HL-60 (cell line): Measurements from ENCODE around the gene JAK3.

ENCODE experiments used
- DNase-seq, 2 experiments: peaks; one replicate each; pipeline ENCODE4 v3.0.0-alpha.2; 2010 to 2020; ENCODE audit warnings: low read depth in 1 of 2, low spot score in 1 of 2
- H3K27ac ChIP-seq: fragments of 250-450 bp; sonication (Bioruptor Pico); replicated peaks from 2 replicates; pipeline ENCODE4 v1.5.1; 2020; ENCODE audit warnings: mild to moderate bottlenecking, moderate library complexity
- H3K27me3 ChIP-seq: fragments of 250-450 bp; sonication (Bioruptor Pico); 2 replicates; pipeline ENCODE4 v1.5.1; 2021; ENCODE audit warnings: mild to moderate bottlenecking, moderate library complexity; ENCODE audit not compliant: insufficient read depth, poor library complexity, severe bottlenecking
- H3K4me3 ChIP-seq: replicated peaks from 2 replicates; pipeline ENCODE4 v1.5.1; 2011; ENCODE audit warnings: mild to moderate bottlenecking, control low read depth, low read length; ENCODE audit not compliant: insufficient read depth
- CTCF ChIP-seq: IDR thresholded peaks from one replicate; pipeline ENCODE4 v1.5.1; 2011; ENCODE audit warnings: low read length, control low read depth, inconsistent platforms; ENCODE audit not compliant: insufficient read depth
- GABPA ChIP-seq: IDR thresholded peaks from 2 replicates; pipeline ENCODE4 v1.6.1; 2012; ENCODE audit warnings: low read depth
- POLR2AphosphoS5 ChIP-seq: IDR thresholded peaks from 2 replicates; pipeline ENCODE4 v1.6.1; 2012; ENCODE audit warnings: low read depth
- REST ChIP-seq: IDR thresholded peaks from 2 replicates; pipeline ENCODE4 v1.6.1; 2012; ENCODE audit warnings: low read depth; ENCODE audit not compliant: insufficient replicate concordance
- SPI1 ChIP-seq: IDR thresholded peaks from 2 replicates; pipeline ENCODE4 v1.6.1; 2012; ENCODE audit warnings: low read depth, mild to moderate bottlenecking, borderline replicate concordance

Gene JAK3

GRCh38 chr19:17846146-17846545 lies 1.6 kb downstream of the JAK3 start:
- no peak for TF ChIP-seq CTCF
- TF ChIP-seq GABPA = no peak
- no peak for TF ChIP-seq POLR2AphosphoS5
- TF ChIP-seq REST = no peak
- TF ChIP-seq SPI1 = no peak
- DNase-seq = no peak
- H3K27me3 ChIP-seq = no peaks in the 10 kb centered on the region
- no peak overlapping the region for H3K4me3 ChIP-seq
- H3K27ac ChIP-seq = no peak overlapping the region

DNA sequence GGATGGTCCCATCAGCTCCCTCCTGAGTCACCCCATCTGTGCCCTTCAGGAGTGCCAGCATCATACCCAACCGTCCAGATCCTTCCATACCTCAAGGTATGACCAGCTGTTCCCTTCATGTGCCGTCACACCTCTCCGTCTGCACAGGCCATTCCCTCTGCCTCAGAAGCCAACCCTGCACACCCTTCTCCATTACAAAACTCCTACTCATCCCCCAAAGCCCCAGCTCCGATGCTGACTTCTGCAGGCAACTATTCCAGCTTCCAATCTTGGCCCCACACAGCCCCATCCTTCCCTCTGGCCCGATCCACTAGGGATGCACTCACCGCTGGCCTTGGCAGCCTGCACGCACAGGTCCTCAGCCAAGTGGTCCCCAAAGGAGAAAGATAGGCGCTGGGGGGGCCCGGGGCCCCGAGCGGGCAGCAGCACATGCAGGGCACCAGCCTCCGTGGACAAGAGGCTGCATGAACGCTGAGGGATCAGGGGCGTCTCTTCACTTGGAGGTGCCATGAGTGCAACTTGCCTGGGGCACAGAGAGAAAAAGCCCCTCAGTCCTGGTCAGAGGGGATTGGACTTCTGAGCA lies 3.8 kb downstream of the JAK3 start:
- Histone ChIP-seq H3K27me3 (no peaks in the 10 kb centered on the region), H3K4me3 (no peak overlapping the region), H3K27ac (no peak overlapping the region)
- DNase-seq = no peak
- TF ChIP-seq POLR2AphosphoS5 (no peak), GABPA (no peak), SPI1 (no peak), CTCF (no peak), REST (no peak)

DNA sequence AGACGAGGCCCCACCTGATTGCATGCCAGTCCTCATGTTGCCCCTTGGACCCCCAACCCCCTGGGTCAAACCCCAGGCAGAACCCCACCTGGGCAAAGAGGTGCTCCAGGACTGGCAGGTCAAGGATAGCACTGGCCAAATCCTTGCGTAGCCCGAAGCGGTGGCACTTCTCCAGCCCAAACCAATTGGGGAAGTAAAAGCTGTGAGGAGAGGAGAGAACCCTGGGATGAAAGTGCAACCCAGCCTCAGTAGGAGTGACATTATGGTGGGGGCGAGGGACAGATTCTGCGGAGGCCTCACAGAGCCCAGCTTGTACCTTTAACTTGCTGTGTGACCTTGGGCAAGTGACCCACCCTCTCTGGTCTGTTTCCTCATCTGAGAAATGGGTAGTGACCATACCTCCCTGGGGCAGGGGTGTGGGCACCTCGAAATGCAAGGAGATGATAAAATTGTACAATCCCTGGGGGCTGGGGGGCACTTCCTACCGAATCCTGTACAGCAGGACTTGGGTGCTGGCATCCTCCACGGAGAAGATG lies 4.4 kb downstream of the JAK3 start:
- no peak overlapping the region for H3K4me3 ChIP-seq
- no peak overlapping the region for H3K27ac ChIP-seq
- TF ChIP-seq POLR2AphosphoS5 (no peak), REST (no peak), CTCF (no peak), GABPA (no peak), SPI1 (no peak)
- no peak for DNase-seq
- H3K27me3 ChIP-seq = no peaks in the 10 kb centered on the region
